Stimulated activated CD8-positive, alpha-beta memory T cell treated with anti-CD3 and anti-CD28 coated beads, Interleukin-7, amount 100 ng/mL, for 48 hours (primary cell): ENCODE measurements around the gene OVOL2.

Experiments used
- DNase-seq, 2 donors: peaks; one replicate each; pipeline ENCODE4 v3.0.0-alpha.2; 2020; ENCODE audit warnings: low read depth in 1 of 2; ENCODE audit errors: extremely low read depth in 1 of 2

Gene OVOL2

GRCh38 chr20:17992224-17992637 lies 65.5 kb downstream of the OVOL2 start:
- DNase-seq: peak; percentile 25 to 66

- no peak for DNase-seq
Observed at GRCh38 chr20:17990278-17990972, 67.3 kb downstream of the OVOL2 start.

GRCh38 chr20:17987988-17988387 lies 69.7 kb downstream of the OVOL2 start:
- no peak for DNase-seq

GRCh38 chr20:17985388-17986018 lies 72.2 kb downstream of the OVOL2 start:
- DNase-seq: no peak

GRCh38 chr20:17976305-17976704 lies 81.4 kb downstream of the OVOL2 start:
- DNase-seq: no peak
